Activated B cell treated with CpG ODN at 0.5 μM for 24 hours (primary cell): ENCODE data around the gene DNAH11. TPM values are rescaled to one million over a fixed set of nuclear protein-coding genes. Genes with fewer than 3 reads are reported as not detected.
"Not testable (repeated sequence)": the region's sequence is repeated elsewhere in the genome, so short reads cannot be mapped to it uniquely, and the experiment has no call there.

ENCODE experiments used
- ATAC-seq: fragments of 200-7000 bp; cut with Tn5 transposase; one replicate; pipeline ENCODE4 v1.10.0; 2021; ENCODE audit warnings: low read depth, mild to moderate bottlenecking, moderate library complexity
- CTCF ChIA-PET: fragments of 350-600 bp; sonication (Branson Sonifier 250); formaldehyde crosslinking; loops from one replicate; lab custom pipeline; 2021; ENCODE audit warnings: antibody characterized with exemption; lab: Charles Lee
- POLR2A ChIA-PET: fragments of 350-600 bp; sonication (Branson Sonifier 250); formaldehyde crosslinking; loops from one replicate; lab custom pipeline; 2021; ENCODE audit warnings: antibody characterized with exemption; lab: Charles Lee
- DNase-seq: peaks from one replicate; pipeline ENCODE4 v3.0.0; 2022
- H3K27ac Mint-ChIP-seq: one replicate; pipeline ENCODE4 v1.8.0; 2020; ENCODE audit warnings: mixed read lengths
- H3K27me3 Mint-ChIP-seq: one replicate; pipeline ENCODE4 v1.8.0; 2021; ENCODE audit warnings: mixed read lengths
- H3K36me3 Mint-ChIP-seq: one replicate; pipeline ENCODE4 v1.8.0; 2021; ENCODE audit warnings: low read depth, mixed read lengths
- H3K4me1 Mint-ChIP-seq: one replicate; pipeline ENCODE4 v1.8.0; 2021; ENCODE audit warnings: mixed read lengths
- H3K4me3 Mint-ChIP-seq: one replicate; pipeline ENCODE4 v1.8.0; 2020; ENCODE audit warnings: mild to moderate bottlenecking, mixed read lengths
- H3K9me3 Mint-ChIP-seq: one replicate; pipeline ENCODE4 v1.8.0; 2020; ENCODE audit warnings: mixed read lengths
- intact Hi-C: fragments of 100-400 bp; cut with micrococcal nuclease; formaldehyde crosslinking; loops from one replicate; pipeline ENCODE4 v1.15.1; 2024
- total RNA-seq: library from RNA; stranded (reverse); gene quantifications from 2 replicates; pipeline ENCODE4 v1.2.3, GENCODE V29; 2022
- TF ChIP-seq, protein P1 (sequence below): fragments of 200-600 bp; IDR thresholded peaks from one replicate; pipeline ENCODE4 v1.8.0; 2022; ENCODE audit warnings: antibody characterized with exemption, mild to moderate bottlenecking

DNAH11 gene
- total RNA-seq, 1 donor from 2014 or later, result not detected

DNA sequence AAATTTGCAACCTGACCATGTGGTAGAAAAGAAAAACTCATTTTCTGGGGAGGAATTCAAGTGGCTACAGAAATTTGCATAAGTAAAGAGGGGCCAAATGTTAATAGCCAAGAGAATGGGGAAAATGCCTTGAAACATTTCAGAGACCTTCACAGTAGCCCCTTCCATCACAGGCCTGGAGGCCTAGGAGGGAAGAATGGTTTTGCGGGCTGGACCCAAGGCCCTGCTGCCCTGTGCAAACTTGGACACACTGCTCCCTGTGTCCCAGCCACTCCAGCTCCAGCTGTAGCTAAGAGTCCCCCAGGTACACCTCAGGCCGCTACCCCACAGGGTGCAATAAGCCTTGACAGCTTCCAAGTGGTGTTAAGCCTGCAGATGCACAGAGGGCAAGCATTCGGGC lies 16.4 kb upstream of the DNAH11 start:
- no peak for DNase-seq
- Mint-ChIP-seq H3K27me3 (no peaks in the 10 kb centered on the region), H3K4me3 (no peak overlapping the region), H3K36me3 (no peaks in the 10 kb centered on the region), H3K4me1 (no peaks in the 10 kb centered on the region), H3K27ac (no peak overlapping the region), H3K9me3 (peaks cover 3% of the 10 kb centered on the region)
- intact Hi-C loops, result loop anchor here (1.0 kb wide), 3 partner anchors 265 to 475 kb away; no protein-coding TSS in a partner anchor
- CTCF ChIA-PET, result interaction anchor here (0.6 to 1.5 kb wide), 4 partner anchors 8 to 299 kb away, joined by 3 to 5 read pairs (median 4); no protein-coding TSS in a partner anchor
- POLR2A ChIA-PET, result no interaction called here
- no peak for ATAC-seq
- TF ChIP-seq, protein P1, sequence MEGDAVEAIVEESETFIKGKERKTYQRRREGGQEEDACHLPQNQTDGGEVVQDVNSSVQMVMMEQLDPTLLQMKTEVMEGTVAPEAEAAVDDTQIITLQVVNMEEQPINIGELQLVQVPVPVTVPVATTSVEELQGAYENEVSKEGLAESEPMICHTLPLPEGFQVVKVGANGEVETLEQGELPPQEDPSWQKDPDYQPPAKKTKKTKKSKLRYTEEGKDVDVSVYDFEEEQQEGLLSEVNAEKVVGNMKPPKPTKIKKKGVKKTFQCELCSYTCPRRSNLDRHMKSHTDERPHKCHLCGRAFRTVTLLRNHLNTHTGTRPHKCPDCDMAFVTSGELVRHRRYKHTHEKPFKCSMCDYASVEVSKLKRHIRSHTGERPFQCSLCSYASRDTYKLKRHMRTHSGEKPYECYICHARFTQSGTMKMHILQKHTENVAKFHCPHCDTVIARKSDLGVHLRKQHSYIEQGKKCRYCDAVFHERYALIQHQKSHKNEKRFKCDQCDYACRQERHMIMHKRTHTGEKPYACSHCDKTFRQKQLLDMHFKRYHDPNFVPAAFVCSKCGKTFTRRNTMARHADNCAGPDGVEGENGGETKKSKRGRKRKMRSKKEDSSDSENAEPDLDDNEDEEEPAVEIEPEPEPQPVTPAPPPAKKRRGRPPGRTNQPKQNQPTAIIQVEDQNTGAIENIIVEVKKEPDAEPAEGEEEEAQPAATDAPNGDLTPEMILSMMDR, result no peak

DNA sequence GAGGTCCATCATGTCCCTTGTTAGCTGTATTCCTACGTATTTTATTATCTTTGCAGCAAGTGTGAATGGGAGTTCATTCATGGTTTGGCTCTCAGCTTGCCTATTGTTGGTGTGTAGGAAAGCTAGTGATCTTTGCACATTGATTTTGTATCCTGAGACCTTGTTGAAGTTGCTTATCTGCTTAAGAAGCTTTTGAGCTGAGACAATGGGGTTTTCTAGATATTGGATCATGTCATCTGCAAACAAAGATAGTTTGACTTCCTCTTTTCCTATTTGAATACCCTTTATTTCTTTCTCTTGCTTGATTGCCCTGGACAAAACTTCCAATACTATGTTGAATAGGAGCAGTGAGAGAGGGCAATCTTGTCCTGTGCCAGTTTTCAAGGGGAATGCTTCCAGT lies 10.4 kb upstream of the DNAH11 start:
- H3K27ac Mint-ChIP-seq, H3K36me3 Mint-ChIP-seq, H3K9me3 Mint-ChIP-seq, DNase-seq, intact Hi-C loops, H3K4me3 Mint-ChIP-seq, CTCF ChIA-PET, ATAC-seq, H3K27me3 Mint-ChIP-seq, H3K4me1 Mint-ChIP-seq: not testable (repeated sequence)
- POLR2A ChIA-PET, result interaction anchor here (0.7 kb wide), 1 partner anchor 627 kb away, joined by 7 read pairs; no protein-coding TSS in a partner anchor

- ATAC-seq, intact Hi-C loops, H3K4me1 Mint-ChIP-seq, H3K9me3 Mint-ChIP-seq, H3K4me3 Mint-ChIP-seq, H3K36me3 Mint-ChIP-seq, H3K27ac Mint-ChIP-seq, POLR2A ChIA-PET, DNase-seq: not testable (repeated sequence)
- peaks cover 11% of the 10 kb centered on the region for H3K27me3 Mint-ChIP-seq
- CTCF ChIA-PET, result interaction anchor here (0.8 kb wide), 1 partner anchor 508 kb away, joined by 3 read pairs; no protein-coding TSS in a partner anchor
Observed at GRCh38 chr7:21533646-21534045, 9.2 kb upstream of the DNAH11 start.

- ATAC-seq, POLR2A ChIA-PET, H3K27ac Mint-ChIP-seq, CTCF ChIA-PET, H3K4me3 Mint-ChIP-seq, H3K36me3 Mint-ChIP-seq, H3K4me1 Mint-ChIP-seq, DNase-seq, H3K9me3 Mint-ChIP-seq, intact Hi-C loops: not testable (repeated sequence)
- peaks cover 28% of the 10 kb centered on the region for H3K27me3 Mint-ChIP-seq
Observed at GRCh38 chr7:21536445-21537118, 6.3 kb upstream of the DNAH11 start.

- no peak overlapping the region for H3K27ac Mint-ChIP-seq
- ATAC-seq (no peak), DNase-seq (no peak)
- peaks cover 45% of the 10 kb centered on the region for H3K27me3 Mint-ChIP-seq
- POLR2A ChIA-PET, result no interaction called here
- no peaks in the 10 kb centered on the region for H3K36me3 Mint-ChIP-seq
- no peaks in the 10 kb centered on the region for H3K9me3 Mint-ChIP-seq
- H3K4me3 Mint-ChIP-seq, result no peak overlapping the region
- CTCF ChIA-PET, result no interaction called here
- peaks cover 11% of the 10 kb centered on the region for H3K4me1 Mint-ChIP-seq
- intact Hi-C loops, result no loop called here
- TF ChIP-seq, protein P1, result no peak
Observed at GRCh38 chr7:21538936-21539495, 3.8 kb upstream of the DNAH11 start.

DNA sequence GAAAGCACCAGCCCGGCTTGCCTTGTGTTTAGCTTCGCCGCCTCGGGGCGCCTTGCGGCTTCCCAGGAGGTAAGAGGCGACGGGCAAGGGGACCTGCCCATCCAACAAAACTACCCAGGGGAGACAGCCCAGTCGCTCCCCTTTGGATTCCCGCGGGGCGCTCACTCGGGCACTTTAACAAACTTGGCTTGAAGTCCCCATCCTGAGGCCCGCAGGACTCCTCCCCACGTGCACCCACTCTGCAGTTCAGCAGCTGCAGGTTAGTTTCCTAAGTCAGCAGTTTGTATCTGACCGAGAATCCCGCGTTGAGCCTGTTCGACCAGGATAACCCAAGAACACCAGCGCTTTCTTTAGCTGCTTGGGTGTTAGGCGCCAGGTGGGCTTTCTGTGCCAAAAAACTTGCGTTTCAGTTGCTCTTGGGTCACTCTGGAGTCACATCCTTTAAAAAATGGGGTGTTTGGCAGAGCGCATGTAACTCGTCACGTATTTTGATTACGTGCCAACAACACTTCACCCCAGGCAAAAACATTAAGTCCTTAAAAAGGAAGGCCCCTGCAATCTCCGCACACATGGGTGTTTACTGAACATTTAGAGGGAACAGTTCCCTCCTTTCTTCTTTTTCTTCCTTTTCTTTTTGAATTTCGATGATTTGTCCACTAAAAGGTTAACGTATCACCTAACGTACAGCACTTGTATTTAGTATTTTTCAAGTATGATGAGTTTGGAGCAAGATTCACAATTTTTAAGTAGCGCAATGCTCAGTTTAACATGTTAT lies 876 bp downstream of the DNAH11 start:
- Mint-ChIP-seq H3K4me3 (peak overlapping the region; percentile 47), H3K27ac (no peak overlapping the region), H3K27me3 (peaks cover 47% of the 10 kb centered on the region), H3K9me3 (no peaks in the 10 kb centered on the region), H3K36me3 (no peaks in the 10 kb centered on the region), H3K4me1 (peaks cover 13% of the 10 kb centered on the region)
- intact Hi-C loops, result no loop called here
- ATAC-seq, result no peak
- TF ChIP-seq, protein P1, result no peak
- ChIA-PET CTCF (no interaction called here), POLR2A (no interaction called here)
- DNase-seq, result no peak
